GM12891 (cell line): ENCODE results near the gene ZNF148.

Experiments used
- PAX5 ChIP-seq: IDR thresholded peaks from 2 replicates; pipeline ENCODE4 v1.6.1; 2011; ENCODE audit warnings: low read length, moderate library complexity, mild to moderate bottlenecking; ENCODE audit not compliant: insufficient read depth, severe bottlenecking
- POLR2A ChIP-seq: IDR thresholded peaks from 2 replicates; pipeline ENCODE4 v1.6.1; 2011; ENCODE audit warnings: low read depth, low read length, control low read depth
- POLR2AphosphoS5 ChIP-seq: IDR thresholded peaks from 2 replicates; pipeline ENCODE4 v1.6.1; 2011; ENCODE audit warnings: low read depth, low read length, control low read depth
- POU2F2 ChIP-seq: IDR thresholded peaks from 2 replicates; pipeline ENCODE4 v1.6.1; 2011; ENCODE audit warnings: low read depth, mild to moderate bottlenecking, control low read depth, low read length, moderate library complexity
- SPI1 ChIP-seq: IDR thresholded peaks from 2 replicates; pipeline ENCODE4 v1.6.1; 2011; ENCODE audit warnings: low read depth, low read length, control low read depth
- TAF1 ChIP-seq: IDR thresholded peaks from 2 replicates; pipeline ENCODE4 v1.6.1; 2011; ENCODE audit warnings: low read depth, low read length, control low read depth

GRCh38 chr3:125191730-125192129 is 183.4 kb downstream of the ZNF148 start:
- TF ChIP-seq POLR2A, result no peak
- no peak for TF ChIP-seq SPI1
- TF ChIP-seq POLR2AphosphoS5, result no peak
- no peak for TF ChIP-seq TAF1
- no peak for TF ChIP-seq PAX5
- TF ChIP-seq POU2F2, result peak; percentile 59; the same call in 1 of the 2 replicates
